PC-3 (cell line): ENCODE data around the gene ZRANB3.

ENCODE experiments used
- CTCF ChIP-seq: fragments of 300-600 bp; sonication (generic); conservative IDR thresholded peaks from 2 replicates; pipeline ENCODE4 v1.5.1; 2017; ENCODE audit warnings: antibody characterized with exemption, low read depth, mild to moderate bottlenecking, low read length
- EZH2 ChIP-seq: fragments of 300-600 bp; sonication (generic); IDR thresholded peaks from one replicate; pipeline ENCODE4 v1.6.1; 2017; ENCODE audit warnings: antibody characterized with exemption, mild to moderate bottlenecking, low read length; ENCODE audit not compliant: unreplicated experiment
- EZH2phosphoT487 ChIP-seq: fragments of 300-600 bp; sonication (generic); IDR thresholded peaks from 2 replicates; pipeline ENCODE4 v1.6.1; 2018; ENCODE audit warnings: mild to moderate bottlenecking, antibody characterized with exemption, low read length, borderline replicate concordance

GRCh38 chr2:135218426-135218825 is 312.6 kb downstream of the ZRANB3 start:
- TF ChIP-seq CTCF (no peak), EZH2 (no peak), EZH2phosphoT487 (no peak)
